ENCODE data around the gene FILIP1L.

The FILIP1L gene

GRCh38 chr3:100042166-100042981 is 71.9 kb downstream of the FILIP1L start:
- Histone ChIP-seq H3K27me3 (no peaks in the 10 kb centered on the region), H3K4me1 (peaks cover 11% of the 10 kb centered on the region), H3K9me3 (no peaks in the 10 kb centered on the region), H3K36me3 (no peaks in the 10 kb centered on the region), H3K4me3 (ENCODE audit: low read depth, low read length) (no peak overlapping the region)
- TF ChIP-seq, protein P1, sequence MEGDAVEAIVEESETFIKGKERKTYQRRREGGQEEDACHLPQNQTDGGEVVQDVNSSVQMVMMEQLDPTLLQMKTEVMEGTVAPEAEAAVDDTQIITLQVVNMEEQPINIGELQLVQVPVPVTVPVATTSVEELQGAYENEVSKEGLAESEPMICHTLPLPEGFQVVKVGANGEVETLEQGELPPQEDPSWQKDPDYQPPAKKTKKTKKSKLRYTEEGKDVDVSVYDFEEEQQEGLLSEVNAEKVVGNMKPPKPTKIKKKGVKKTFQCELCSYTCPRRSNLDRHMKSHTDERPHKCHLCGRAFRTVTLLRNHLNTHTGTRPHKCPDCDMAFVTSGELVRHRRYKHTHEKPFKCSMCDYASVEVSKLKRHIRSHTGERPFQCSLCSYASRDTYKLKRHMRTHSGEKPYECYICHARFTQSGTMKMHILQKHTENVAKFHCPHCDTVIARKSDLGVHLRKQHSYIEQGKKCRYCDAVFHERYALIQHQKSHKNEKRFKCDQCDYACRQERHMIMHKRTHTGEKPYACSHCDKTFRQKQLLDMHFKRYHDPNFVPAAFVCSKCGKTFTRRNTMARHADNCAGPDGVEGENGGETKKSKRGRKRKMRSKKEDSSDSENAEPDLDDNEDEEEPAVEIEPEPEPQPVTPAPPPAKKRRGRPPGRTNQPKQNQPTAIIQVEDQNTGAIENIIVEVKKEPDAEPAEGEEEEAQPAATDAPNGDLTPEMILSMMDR (IDR thresholded peaks at IDR 0.05; ENCODE audit: low read depth, low read length): no peak
- no peak for DNase-seq

DNA sequence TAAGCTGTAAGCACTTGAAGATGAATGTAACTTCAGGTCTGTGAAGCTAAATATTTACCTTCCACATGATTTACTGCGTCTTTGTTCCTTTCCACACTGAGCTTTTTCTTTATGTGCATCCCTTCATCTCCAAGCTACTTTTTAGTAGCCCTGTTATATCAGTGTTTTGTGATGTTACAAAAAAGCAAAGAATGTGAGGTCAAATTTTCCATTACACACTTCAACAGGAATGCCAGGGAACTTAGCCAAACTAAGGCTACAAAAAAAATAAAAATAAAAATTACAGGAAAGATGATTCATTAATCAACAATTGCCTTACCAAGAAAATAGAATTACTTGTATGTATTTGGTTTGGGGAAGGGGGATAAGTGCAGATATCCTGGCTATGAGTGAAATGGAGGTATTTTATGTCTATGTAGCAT is 73.0 kb downstream of the FILIP1L start:
- DNase-seq: no peak

GRCh38 chr3:100040451-100041225 is 73.7 kb downstream of the FILIP1L start:
- no peaks in the 10 kb centered on the region for H3K27me3 ChIP-seq
- no peak for DNase-seq

More for the DNA sequence above, 73.0 kb downstream of the FILIP1L start:
- H3K27me3 ChIP-seq: no peaks in the 10 kb centered on the region
- H3K4me1 ChIP-seq: peaks cover 11% of the 10 kb centered on the region
- no peak overlapping the region for H3K4me3 ChIP-seq (ENCODE audit: low read depth, low read length)
- TF ChIP-seq, protein P1 (IDR thresholded peaks at IDR 0.05; ENCODE audit: low read depth, low read length): no peak
- no peaks in the 10 kb centered on the region for H3K36me3 ChIP-seq
- H3K9me3 ChIP-seq: no peaks in the 10 kb centered on the region

DNA sequence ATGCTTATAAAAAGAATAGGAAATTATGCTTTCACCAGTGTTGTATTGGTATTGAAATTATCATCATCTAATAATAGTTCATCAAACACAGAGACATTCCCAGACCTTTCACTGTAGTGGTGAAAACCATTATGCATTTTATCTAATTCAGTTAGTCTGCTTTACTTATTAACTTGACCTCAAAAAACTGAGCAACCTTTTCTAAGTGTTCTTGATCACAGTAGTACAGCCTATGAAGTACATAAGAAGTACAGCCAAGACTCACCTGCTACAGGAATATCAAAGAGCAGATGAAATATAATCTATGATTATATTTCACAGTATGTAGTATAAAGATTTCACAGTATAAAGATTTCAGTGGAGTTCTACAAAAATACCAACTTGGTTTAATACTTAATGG is 75.2 kb downstream of the FILIP1L start:
- Histone ChIP-seq H3K36me3 (no peaks in the 10 kb centered on the region), H3K4me1 (peaks cover 15% of the 10 kb centered on the region), H3K9me3 (no peaks in the 10 kb centered on the region), H3K4me3 (ENCODE audit: low read depth, low read length) (no peak overlapping the region), H3K27me3 (no peaks in the 10 kb centered on the region)
- TF ChIP-seq, protein P1 (IDR thresholded peaks at IDR 0.05; ENCODE audit: low read depth, low read length): no peak
- no peak for DNase-seq

More at GRCh38 chr3:100040451-100041225, 73.7 kb downstream of the FILIP1L start:
- no peaks in the 10 kb centered on the region for H3K9me3 ChIP-seq
- H3K4me3 ChIP-seq (ENCODE audit: low read depth, low read length): no peak overlapping the region
- no peaks in the 10 kb centered on the region for H3K36me3 ChIP-seq
- peaks cover 11% of the 10 kb centered on the region for H3K4me1 ChIP-seq
- TF ChIP-seq, protein P1 (IDR thresholded peaks at IDR 0.05; ENCODE audit: low read depth, low read length): no peak

DNA sequence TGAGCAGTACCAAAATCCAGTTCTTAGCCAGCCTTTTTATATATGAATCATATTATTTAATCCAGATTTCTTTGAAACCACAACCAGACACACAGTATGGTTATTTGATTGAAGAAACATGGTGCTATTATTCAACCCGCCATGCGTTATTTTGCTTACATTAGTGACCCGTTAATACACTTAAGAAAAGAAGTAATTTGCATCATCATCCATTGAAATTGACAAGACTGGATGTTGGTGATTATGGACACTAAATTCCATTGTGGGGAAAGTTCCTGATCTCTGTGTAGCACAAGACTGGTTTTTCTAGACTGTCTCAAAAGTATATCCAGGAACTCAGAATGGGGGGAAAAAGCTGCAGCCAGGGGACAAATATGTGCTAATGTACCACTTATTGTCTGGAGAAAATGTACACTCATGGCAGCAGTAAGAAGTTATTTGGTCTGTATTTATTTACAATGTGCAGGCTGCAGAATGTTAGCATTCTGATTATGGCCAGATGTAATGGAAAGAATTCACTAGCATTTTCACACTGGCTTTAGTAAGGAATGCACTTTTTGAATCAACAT is 80.3 kb downstream of the FILIP1L start:
- H3K4me3 ChIP-seq (ENCODE audit: low read depth, low read length): no peak overlapping the region
- TF ChIP-seq, protein P1 (IDR thresholded peaks at IDR 0.05; ENCODE audit: low read depth, low read length): no peak
- H3K36me3 ChIP-seq: no peaks in the 10 kb centered on the region
- no peaks in the 10 kb centered on the region for H3K27me3 ChIP-seq
- no peak for DNase-seq
- H3K4me1 ChIP-seq: peaks cover 11% of the 10 kb centered on the region
- no peaks in the 10 kb centered on the region for H3K9me3 ChIP-seq

Data from BE2C (cell line).